GM10248 (cell line): Measurements from ENCODE around the gene PBLD.

ENCODE experiments used
- CTCF ChIA-PET: fragments of 300-600 bp; sonication (Branson Sonifier 250); formaldehyde crosslinking; extraction: SDS; loops from one replicate; lab custom pipeline; 2021; ENCODE audit warnings: antibody characterized with exemption; lab: Yijun Ruan, JAX
- POLR2A ChIA-PET: fragments of 350-650 bp; sonication (Branson Sonifier 250); formaldehyde crosslinking; extraction: SDS; loops from one replicate; lab custom pipeline; 2020; ENCODE audit warnings: antibody characterized with exemption; lab: Yijun Ruan, JAX
- DNase-seq: peaks from one replicate; pipeline ENCODE4 v3.0.0; 2012; ENCODE audit errors: extremely low spot score
- CTCF ChIP-seq: IDR thresholded peaks from 2 replicates; pipeline ENCODE4 v1.5.1; 2012; ENCODE audit warnings: mild to moderate bottlenecking, low read depth; ENCODE audit errors: extremely low read depth, missing control alignments, control extremely low read depth

Gene PBLD

GRCh38 chr10:68362590-68362989, 29.9 kb upstream of the PBLD start:
- no peak for TF ChIP-seq CTCF
- ChIA-PET POLR2A (no interaction called here), CTCF (interaction anchor here (1.0 to 4.7 kb wide), 4 partner anchors 10 to 44 kb away, joined by 3 to 26 read pairs (median 11); partner anchors contain the start of gene RUFY2)
- no peak for DNase-seq

- no peak for TF ChIP-seq CTCF
- ChIA-PET POLR2A (no interaction called here), CTCF (interaction anchor here (1.6 kb wide), 1 partner anchor 11 kb away, joined by 4 read pairs; no protein-coding TSS in a partner anchor)
- no peak for DNase-seq
Measured at GRCh38 chr10:68359189-68359588, 26.5 kb upstream of the PBLD start.

GRCh38 chr10:68353537-68353936, 20.8 kb upstream of the PBLD start:
- TF ChIP-seq CTCF: no peak
- CTCF ChIA-PET: no interaction called here
- POLR2A ChIA-PET: no interaction called here
- no peak for DNase-seq

GRCh38 chr10:68348265-68348741, 15.6 kb upstream of the PBLD start:
- peak; percentile 59 for TF ChIP-seq CTCF
- POLR2A ChIA-PET: interaction anchor here (0.7 to 0.8 kb wide), 4 partner anchors 17 to 560 kb away, joined by 3 to 9 read pairs (median 4); partner anchors contain the start of gene HNRNPH3
- peak; percentile 47 for DNase-seq
- CTCF ChIA-PET: interaction anchor here (0.7 to 3.9 kb wide), 18 partner anchors 8 to 547 kb away, joined by 3 to 26 read pairs (median 4); partner anchors contain the start of genes HNRNPH3 and PBLD

- DNase-seq: no peak
- ChIA-PET POLR2A (interaction anchor here (0.7 kb wide), 2 partner anchors 82 to 628 kb away, joined by 4 to 7 read pairs; no protein-coding TSS in a partner anchor), CTCF (interaction anchor here (1.2 to 3.9 kb wide), 4 partner anchors 7 to 16 kb away, joined by 3 to 26 read pairs (median 19); partner anchors contain the start of gene PBLD)
- TF ChIP-seq CTCF: no peak
Measured at GRCh38 chr10:68346774-68347173, 14.0 kb upstream of the PBLD start.

- ChIA-PET POLR2A (no interaction called here), CTCF (no interaction called here)
- DNase-seq: no peak
- no peak for TF ChIP-seq CTCF
Measured at GRCh38 chr10:68345621-68346020, 12.9 kb upstream of the PBLD start.
